PC-9 (cell line): ENCODE measurements around the gene IFT57.

Experiments used
- CTCF ChIP-seq: fragments of 200-600 bp; sonication (generic); conservative IDR thresholded peaks from 2 replicates; pipeline ENCODE4 v1.6.1; 2017; ENCODE audit warnings: mixed run types, antibody characterized with exemption, mild to moderate bottlenecking, moderate library complexity
- EZH2 ChIP-seq: fragments of 200-600 bp; sonication (generic); IDR thresholded peaks from 2 replicates; pipeline ENCODE4 v1.8.0; 2017; ENCODE audit warnings: antibody characterized with exemption, low read depth

- TF ChIP-seq CTCF (no peak), EZH2 (no peak)
Observed at GRCh38 chr3:108234387-108234957, 12.2 kb upstream of the IFT57 start.
